GM21526 (cell line): ENCODE results near the gene DGUOK.

ENCODE experiments used
- ATAC-seq: cut with Tn5 transposase; IDR thresholded peaks from one replicate; pipeline ENCODE4 v1.9.1; 2021; ENCODE audit warnings: moderate library complexity; ENCODE audit not compliant: unreplicated experiment, low FRiP score

The DGUOK gene

GRCh38 chr2:73975731-73976130 lies 49.1 kb downstream of the DGUOK start:
- ATAC-seq = no peak

DNA sequence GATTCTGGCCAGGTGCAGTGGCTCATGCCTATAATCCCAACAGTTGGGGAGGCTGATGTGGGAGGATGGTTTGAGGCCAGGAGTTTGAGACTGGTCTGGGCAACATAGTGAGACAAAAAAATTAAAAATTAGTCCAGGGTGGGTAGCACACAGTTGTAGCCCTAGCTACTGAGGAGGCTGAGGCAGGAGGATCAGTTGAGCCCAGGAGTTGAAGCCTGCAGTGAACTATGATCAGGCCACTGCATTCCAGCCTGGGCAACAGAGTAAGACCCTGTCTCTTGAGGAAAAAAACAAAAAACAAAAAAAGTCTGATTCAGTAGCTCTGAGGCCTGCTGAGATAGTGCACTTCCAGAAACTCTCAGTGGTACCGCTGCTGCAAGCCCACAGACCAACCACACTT lies 50.1 kb downstream of the DGUOK start:
- no peak for ATAC-seq

DNA sequence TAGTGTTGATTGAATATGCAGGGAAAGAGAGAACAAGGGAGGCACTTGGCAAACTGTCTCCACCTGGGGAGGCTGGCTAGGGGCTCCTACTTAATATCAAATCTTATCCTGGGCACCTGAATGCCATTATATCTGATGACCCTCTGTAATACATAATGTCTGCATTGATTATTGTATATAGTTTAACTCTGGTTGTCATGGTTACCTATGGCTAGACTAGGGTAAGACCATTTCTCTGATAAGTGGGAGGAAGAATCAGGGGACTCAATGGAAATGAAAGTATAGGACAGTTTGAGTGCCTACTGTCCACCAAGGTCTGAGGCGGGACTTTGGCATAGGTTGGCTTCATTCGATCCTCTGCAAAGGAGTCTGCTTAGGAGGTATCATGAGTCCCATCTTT lies 50.8 kb downstream of the DGUOK start:
- ATAC-seq = no peak

GRCh38 chr2:73979021-73979420 lies 52.3 kb downstream of the DGUOK start:
- ATAC-seq = no peak

- no peak for ATAC-seq
Observed at GRCh38 chr2:73979686-73980085, 53.0 kb downstream of the DGUOK start.

GRCh38 chr2:73980566-73980965 lies 53.9 kb downstream of the DGUOK start:
- no peak for ATAC-seq

DNA sequence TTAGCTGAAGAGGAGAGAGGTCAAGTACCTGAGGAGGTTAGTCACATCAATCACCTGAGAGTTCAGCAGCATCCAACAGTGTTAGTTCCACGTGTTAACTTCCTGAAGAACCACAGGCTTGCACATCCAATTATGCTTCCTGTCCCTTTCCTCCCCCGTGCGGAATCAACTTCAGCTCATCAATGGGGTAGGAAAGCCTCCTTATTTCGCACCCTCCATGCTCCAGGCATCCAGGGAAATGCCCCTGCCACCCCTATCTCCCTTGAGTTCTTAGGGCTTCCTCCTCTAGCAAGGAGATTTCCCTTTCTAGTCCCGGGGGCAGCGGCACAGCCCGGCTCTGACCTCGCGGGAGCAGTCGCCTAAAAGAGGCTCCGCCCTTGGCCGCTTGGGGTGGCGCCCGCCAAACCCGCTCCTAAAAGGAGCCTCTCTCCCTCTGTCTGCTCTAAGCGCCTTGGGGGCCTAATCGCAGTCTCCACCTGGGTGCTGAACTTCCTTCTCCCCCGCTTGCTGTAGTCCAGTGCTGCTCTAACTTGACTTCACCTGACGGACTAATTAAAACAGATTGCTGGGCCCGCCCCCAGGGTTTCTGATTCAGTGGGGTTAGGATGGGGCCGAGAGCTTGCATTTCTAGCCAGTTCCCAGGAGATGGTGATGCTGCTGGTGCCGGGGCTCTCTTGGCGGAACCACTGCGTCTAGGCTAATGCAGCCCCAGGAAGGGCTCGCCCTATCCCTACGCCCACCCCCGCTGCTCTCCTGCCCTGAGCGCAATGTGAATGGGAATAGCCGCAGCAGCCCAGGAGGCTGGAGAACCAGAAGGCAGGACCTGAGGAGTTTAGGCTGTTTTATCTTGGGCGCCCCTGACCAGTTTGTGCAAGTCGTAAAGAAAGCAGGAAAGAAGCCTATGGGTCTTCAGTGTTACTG lies 54.7 kb downstream of the DGUOK start:
- peak; percentile 40 for ATAC-seq

DNA sequence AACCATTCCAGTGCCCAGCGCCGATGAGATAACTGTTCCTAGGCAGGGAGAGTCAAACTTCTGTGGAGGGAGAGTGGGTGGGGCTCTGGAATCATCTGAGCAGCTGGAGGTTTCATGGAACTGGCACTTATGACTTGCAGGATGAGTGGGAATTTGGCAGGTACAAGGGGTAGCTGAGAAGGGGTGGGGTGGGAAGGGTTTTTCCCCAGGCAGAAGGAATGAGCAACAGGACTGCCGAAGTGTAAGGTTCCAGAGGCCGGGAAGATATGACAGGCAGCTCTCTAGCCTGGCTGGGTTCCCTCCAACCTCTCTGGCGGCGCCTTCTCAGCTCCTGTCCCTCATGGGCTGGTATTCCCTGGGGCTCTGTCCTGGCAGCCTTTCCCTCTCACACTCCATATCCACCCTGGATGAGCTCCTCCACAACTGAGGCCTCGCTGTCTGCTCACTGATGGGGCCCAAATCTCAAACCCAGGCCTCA lies 55.5 kb downstream of the DGUOK start:
- no peak for ATAC-seq

DNA sequence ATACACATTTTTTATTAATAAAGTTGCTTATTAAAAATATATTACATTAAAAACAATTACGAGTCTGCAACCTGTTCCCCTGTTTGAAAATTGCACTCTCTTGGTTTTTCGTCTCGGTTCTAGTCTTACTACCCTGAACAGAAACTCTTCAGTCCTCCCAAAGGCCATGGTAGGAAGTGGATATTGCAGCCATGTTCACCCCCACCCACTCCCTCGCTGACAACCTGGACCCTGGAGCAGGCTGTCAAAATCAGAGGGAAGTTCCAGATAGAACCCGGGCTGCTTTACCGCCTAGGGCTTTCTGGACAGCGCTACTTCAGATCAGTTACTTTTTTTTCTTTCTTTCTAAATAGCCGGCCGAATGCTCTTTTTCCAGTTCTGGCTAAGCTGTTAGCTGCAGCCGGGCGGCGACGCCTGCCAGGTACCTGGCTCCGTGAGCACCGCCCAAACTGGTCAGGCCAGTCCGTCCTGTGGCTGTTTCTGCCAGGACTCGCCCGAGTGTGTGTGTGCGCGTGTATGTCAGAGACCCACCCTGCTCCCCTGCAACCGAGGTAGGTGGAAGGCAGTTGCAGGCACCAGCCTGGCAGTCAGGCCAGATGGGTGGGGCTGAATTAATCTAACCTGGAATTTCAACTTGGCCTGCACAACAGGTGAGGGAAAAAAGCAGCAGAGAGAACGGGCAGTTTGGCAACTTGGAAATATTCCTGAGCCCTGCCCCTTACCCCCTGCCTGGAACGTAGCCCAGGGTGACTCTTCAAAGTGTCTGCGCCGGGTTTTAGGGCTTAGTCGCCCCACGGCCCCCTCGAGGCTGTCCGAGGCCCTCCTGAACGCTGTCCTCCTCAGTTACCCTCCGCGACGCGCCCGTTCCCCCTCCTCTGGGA lies 56.9 kb downstream of the DGUOK start:
- ATAC-seq = no peak

DNA sequence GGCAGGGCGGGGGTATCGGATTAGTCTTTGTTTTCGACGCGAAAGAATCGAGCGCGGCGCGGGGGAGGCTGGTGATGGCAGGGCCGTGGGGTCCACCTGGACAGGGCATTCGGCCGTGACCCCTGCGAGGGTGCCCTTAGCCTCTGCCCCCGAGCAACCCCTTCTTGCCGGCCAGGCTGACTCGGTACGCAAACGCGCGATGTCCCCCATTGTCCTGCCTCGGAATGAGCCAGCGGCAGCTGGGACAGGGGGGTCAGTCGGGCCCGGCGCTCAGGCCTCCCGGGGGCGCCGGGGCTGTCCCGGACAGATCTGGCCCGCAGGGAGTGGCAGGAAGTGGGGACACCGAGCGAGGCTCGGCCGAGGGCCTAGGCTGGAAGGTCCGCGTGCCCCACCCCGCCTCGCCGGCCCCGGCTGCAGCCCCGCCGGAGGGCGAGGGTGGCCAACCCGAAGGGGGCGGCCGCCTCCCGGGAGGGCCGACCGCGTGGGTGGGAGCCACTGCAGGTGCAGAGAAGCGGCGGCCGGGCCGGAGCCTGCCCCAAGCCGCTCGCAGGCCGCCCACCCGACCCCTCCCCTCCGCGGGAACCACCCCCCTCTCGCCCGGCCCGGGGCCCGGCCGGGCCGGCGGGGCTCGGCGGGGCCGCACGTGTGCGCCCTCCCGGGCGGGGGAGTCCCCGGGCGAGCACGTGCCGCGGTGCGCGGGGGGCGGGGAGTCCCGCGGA lies 57.7 kb downstream of the DGUOK start, which contains the start of gene TET3:
TET3 (plus strand) TSS at position 708 of the 719 bp plus-strand sequence. CDS start 1,494 bp downstream, outside the sequence.
- peak; percentile 39 for ATAC-seq

DNA sequence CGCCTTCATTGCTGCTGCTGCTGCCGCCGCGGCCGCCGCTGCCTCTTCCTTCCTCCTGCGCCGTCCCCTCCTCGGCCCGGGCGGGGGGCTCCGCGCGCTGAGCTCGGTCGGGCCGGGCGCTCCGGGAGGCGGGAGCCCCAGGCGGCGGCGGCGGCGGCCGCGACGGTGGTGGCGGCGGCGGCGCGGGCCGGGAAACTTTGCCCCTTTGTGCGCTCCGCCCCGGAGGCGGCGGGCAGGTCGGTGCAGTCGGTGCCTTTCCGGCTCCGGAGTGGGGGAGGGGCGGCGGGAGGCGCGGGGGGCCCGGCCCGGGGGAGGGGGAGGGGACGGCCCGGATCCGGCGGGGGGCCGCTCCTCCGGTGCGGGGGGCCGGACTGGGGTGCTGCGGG lies 58.2 kb downstream of the DGUOK start:
- ATAC-seq = no peak

DNA sequence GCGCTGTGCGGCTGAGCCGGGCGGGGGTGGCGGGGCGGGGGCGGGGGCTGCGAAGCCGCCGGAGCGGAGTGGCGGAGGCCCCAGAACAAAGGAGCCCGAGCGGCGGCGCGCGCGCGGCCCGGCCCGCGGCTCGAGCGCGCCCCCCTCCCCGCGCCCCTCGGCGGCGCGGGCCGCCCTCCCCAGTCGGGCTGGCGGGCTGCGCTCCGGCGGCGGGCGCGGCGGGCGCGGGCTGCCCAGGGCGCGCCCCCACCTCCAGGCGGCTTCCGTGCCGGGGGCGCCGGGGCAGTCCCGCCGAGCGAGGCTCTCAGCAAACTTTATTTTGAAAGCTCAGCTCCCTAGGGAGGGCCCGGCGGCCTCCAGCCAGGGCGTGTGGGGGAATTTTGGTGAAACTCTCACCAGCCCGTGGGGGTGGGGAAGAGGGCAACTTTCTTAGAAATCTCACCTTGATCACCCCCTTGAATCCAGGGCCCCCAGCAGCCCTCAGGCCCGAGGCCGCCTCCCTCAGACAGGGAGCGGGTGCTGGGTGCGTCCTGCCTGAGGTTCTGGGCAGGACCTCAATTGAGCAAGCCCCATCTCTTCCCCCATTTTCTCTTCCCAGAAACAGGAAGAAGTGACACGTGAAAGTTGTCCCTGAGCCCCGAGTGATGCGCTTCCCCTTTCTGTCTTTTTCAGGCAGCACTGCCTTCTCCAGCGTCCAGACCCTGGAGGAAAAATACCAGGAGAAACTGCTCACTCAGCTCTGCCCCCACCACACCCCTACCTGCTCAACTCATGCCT lies 58.8 kb downstream of the DGUOK start:
- ATAC-seq = no peak

DNA sequence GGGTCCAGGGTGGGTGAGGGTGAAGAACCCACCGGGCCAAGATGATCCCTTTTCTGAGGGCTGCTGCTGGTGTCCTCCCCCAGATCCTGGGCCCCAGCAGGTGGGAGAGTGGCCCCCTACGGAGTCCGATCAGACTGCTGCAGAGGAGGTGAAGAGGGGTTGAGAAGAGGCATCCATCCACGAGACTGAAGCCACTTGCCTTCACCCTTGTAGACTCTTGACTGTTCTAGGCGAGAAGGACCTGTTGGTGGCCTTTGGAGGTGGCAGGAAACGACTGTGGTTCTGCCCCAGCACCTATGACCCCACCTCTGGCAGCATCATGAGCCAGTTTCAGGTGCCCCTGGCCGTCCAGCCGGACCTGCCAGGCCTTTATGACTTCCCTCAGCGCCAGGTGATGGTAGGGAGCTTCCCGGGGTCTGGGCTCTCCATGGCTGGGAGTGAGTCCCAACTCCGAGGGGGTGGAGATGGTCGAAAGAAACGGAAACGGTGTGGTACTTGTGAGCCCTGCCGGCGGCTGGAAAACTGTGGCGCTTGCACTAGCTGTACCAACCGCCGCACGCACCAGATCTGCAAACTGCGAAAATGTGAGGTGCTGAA lies 59.5 kb downstream of the DGUOK start:
- ATAC-seq = no peak

GRCh38 chr2:73987109-73987947 lies 60.6 kb downstream of the DGUOK start:
- no peak for ATAC-seq

DNA sequence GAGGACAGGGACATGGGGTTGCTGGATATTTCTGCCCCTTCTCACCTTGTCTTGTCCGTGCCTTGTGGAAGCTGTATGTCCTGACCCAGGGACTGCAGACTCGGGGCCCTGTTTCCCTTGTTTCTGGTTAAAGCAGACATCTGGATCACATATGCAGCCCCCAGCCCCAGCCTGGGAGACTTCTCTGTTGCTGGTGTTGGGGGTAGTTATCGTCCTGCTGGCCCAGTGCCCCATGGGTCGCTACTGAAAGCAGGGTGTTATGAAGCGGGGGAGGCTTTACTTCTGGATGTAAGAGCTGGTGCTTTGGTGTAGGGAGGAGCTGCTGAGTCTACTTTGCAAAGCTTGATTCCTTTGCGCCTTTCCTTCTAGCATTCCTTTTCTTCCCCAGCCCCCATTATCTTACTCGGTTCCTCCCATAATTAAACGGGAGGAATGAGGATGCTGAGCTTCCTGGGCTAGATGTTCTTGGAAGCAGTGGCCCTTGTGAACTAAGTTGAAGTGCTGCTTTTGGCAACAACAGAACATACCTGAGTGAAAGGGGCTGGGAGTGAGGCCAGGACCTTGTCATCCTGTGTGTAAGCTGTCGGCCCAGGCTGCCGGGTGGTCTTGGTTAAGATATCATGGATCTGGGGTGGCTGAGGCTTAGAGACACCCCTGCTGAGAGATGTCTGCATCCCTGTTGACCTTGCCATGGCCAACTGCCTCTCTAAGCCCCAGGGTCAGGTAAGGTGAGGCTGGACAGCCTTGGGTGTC lies 61.4 kb downstream of the DGUOK start:
- ATAC-seq = no peak

DNA sequence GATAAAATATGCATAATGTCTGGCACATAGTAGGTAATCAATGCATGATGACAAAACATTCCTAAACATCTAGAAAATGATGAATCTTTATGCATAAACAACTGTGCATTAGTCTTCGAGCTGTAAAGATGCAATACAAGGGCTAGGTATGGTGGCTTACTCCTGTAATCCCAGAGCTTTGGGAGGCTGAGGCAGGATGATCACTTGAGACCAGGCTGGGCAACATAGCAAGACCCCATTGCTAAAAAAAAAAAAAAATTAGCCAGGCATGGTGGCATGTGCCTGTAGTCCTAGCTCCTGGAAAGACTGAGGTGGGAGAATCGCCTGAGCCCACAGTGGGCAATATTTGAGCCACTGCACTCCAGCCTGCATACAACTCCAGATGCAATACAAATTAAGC lies 63.3 kb downstream of the DGUOK start:
- no peak for ATAC-seq

- ATAC-seq = no peak
Observed at GRCh38 chr2:73990531-73990930, 63.9 kb downstream of the DGUOK start.

GRCh38 chr2:73992036-73992435 lies 65.4 kb downstream of the DGUOK start:
- ATAC-seq = no peak
